ENCODE measurements around the gene HOXB5. TPM values are rescaled to one million over a fixed set of nuclear protein-coding genes. Genes with fewer than 3 reads are reported as not detected.

Gene HOXB5
- total RNA-seq, 1 experiment from 2014 or later = 5.9 TPM

DNA sequence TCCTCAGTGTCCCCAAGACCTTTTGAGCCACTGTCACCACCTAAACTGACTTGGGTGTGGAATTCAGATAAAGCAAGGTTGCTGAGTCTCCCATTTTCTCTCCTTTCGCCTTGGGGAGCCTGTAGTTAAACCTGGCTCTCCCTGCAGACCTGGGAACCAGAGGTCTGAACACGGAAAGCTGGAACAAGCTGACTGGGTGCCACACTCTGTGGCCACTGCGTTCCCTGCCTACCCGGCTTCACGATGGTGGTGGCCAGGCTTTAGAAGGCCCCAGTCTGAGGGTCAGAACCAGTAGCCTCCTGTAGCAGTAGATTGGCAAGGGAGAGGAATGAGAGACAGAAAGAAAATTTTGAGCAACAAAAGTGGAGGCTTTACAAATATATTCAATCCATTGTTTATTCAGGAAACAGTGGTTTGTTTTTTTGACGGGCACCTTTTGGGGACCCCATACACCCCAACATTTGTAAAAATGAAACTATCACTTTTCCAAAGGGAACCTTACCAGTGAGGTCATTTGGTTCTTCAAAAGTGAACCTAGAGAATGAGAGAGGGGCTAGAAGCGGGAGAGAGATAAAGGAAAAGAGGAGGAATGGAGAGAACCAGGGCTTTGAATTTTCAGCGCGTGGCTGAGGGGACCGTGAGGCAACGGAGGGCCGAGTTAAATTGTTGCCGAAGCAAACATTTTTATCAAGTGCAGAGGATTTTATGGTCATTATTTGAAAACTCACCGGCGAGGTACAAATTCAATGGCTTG is 23.3 kb upstream of the HOXB5 start:
- Histone ChIP-seq H3K36me3 (ENCODE audit: insufficient read depth, low read length, poor library complexity, severe bottlenecking) (no peaks in the 10 kb centered on the region), H3K9me3 (ENCODE audit: low read depth, low read length, poor library complexity, severe bottlenecking) (no peaks in the 10 kb centered on the region), H3K4me3 (ENCODE audit: low read depth, low read length, poor library complexity, severe bottlenecking) (no peak overlapping the region), H3K27ac (ENCODE audit: low read depth, low read length, poor library complexity, severe bottlenecking) (no peak overlapping the region), H3K4me1 (ENCODE audit: insufficient read depth, low read length, poor library complexity, severe bottlenecking) (peaks cover 19% of the 10 kb centered on the region), H3K27me3 (replicated peaks; ENCODE audit: insufficient read depth, low read depth, low read length, poor library complexity) (no peaks in the 10 kb centered on the region)
- ChIA-PET CTCF (interaction anchor here (0.6 kb wide), 1 partner anchor 12 kb away, joined by 3 read pairs; the partner anchor contains the start of gene HOXB6), POLR2A (ENCODE audit: low non-redundant PET) (no interaction called here)
- intact Hi-C loops (cut with micrococcal nuclease; ENCODE audit: unreplicated experiment) = loop anchor here (5.0 kb wide), 3 partner anchors 280 to 465 kb away; no protein-coding TSS in a partner anchor
- no peak for DNase-seq (ENCODE audit: low spot score)
- TF ChIP-seq EZH2 (IDR thresholded peaks at IDR 0.05; ENCODE audit: borderline replicate concordance, low read depth, low read length, poor library complexity, severe bottlenecking) = no peak
- TF ChIP-seq, protein P1, sequence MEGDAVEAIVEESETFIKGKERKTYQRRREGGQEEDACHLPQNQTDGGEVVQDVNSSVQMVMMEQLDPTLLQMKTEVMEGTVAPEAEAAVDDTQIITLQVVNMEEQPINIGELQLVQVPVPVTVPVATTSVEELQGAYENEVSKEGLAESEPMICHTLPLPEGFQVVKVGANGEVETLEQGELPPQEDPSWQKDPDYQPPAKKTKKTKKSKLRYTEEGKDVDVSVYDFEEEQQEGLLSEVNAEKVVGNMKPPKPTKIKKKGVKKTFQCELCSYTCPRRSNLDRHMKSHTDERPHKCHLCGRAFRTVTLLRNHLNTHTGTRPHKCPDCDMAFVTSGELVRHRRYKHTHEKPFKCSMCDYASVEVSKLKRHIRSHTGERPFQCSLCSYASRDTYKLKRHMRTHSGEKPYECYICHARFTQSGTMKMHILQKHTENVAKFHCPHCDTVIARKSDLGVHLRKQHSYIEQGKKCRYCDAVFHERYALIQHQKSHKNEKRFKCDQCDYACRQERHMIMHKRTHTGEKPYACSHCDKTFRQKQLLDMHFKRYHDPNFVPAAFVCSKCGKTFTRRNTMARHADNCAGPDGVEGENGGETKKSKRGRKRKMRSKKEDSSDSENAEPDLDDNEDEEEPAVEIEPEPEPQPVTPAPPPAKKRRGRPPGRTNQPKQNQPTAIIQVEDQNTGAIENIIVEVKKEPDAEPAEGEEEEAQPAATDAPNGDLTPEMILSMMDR (conservative IDR thresholded peaks at IDR 0.05; ENCODE audit: low read depth, low read length) = no peak
- BruUV-seq (replicated peaks) = no TSS peak

- no peak for DNase-seq (ENCODE audit: low spot score)
- ChIA-PET POLR2A (ENCODE audit: low non-redundant PET) (no interaction called here), CTCF (interaction anchor here (0.5 to 1.0 kb wide), 2 partner anchors 20 to 279 kb away, joined by 3 read pairs; no protein-coding TSS in a partner anchor)
- Histone ChIP-seq H3K4me3 (ENCODE audit: low read depth, low read length, poor library complexity, severe bottlenecking) (peak overlapping the region; percentile 87), H3K4me1 (ENCODE audit: insufficient read depth, low read length, poor library complexity, severe bottlenecking) (peaks cover 22% of the 10 kb centered on the region), H3K9me3 (ENCODE audit: low read depth, low read length, poor library complexity, severe bottlenecking) (no peaks in the 10 kb centered on the region), H3K36me3 (ENCODE audit: insufficient read depth, low read length, poor library complexity, severe bottlenecking) (no peaks in the 10 kb centered on the region), H3K27ac (ENCODE audit: low read depth, low read length, poor library complexity, severe bottlenecking) (no peak overlapping the region), H3K27me3 (replicated peaks; ENCODE audit: insufficient read depth, low read depth, low read length, poor library complexity) (no peaks in the 10 kb centered on the region)
- intact Hi-C loops (cut with micrococcal nuclease; ENCODE audit: unreplicated experiment) = loop anchor here (5.0 kb wide), 3 partner anchors 279 to 464 kb away; no protein-coding TSS in a partner anchor
- TF ChIP-seq, protein P1 (conservative IDR thresholded peaks at IDR 0.05; ENCODE audit: low read depth, low read length) = no peak
- no peak for TF ChIP-seq EZH2 (IDR thresholded peaks at IDR 0.05; ENCODE audit: borderline replicate concordance, low read depth, low read length, poor library complexity, severe bottlenecking)
- BruUV-seq (replicated peaks) = no TSS peak
These were observed 22.6 kb upstream of the HOXB5 start for GRCh38 chr17:48615963-48616716.

DNA sequence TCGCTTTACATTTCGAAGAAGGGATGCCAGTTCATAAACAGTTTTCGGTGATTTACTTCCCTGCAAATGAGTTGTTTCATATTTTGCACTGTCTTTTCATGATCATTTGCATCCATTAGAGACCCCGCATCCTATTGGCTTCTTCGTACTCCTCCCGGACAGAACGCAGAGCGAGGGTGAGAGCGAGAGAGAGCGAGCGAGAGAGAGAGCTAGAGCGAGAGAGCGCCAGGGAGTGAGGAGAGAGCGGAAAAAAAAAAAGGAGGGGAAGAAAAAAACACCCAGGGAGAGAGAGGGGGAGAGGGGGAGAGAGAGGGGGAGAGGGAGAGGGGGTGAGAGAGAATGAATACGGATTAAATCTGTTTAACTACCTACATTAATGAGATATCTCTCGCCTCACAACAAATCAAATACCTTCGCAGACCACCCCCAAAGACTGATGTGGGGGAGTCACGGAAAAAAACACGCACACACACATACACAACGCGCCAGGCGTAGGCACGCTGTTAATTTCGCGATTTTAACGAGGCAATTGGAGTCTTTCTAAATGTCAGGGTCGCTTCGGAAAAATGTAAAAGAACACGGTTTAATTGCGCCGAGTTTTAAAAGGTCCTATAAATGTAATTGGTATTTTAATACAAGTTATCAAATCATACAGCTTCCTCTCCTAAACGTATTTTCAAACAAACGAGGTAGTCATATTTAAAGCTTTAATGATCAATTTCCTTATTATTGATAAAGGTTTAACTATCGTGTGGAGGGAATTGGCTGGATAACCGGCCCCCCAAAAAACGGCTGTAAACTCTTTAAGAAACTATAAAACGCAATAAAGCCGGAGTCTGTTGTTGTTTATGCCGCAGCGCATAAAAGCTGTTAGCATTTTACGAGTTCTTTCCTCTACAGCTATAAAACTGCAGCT is 21.7 kb upstream of the HOXB5 start, which contains the start of gene HOXB8:
Gene HOXB8, minus strand, starts transcription at position 246 of the 916 bp plus-strand sequence. CDS start 588 bp downstream, outside the sequence.
- peak within 1 kb of the TSS; percentile 87 for H3K4me3 ChIP-seq (ENCODE audit: low read depth, low read length, poor library complexity, severe bottlenecking)
- BruUV-seq (replicated peaks) = no TSS peak
- no peak for TF ChIP-seq EZH2 (IDR thresholded peaks at IDR 0.05; ENCODE audit: borderline replicate concordance, low read depth, low read length, poor library complexity, severe bottlenecking)
- TF ChIP-seq, protein P1 (conservative IDR thresholded peaks at IDR 0.05; ENCODE audit: low read depth, low read length) = no peak
- H3K36me3 ChIP-seq (ENCODE audit: insufficient read depth, low read length, poor library complexity, severe bottlenecking) = no peaks in the 10 kb centered on the region
- ChIA-PET POLR2A (ENCODE audit: low non-redundant PET) (interaction anchor here (0.5 to 0.6 kb wide), 5 partner anchors 16 to 561 kb away, joined by 3 to 16 read pairs (median 6); no protein-coding TSS in a partner anchor), CTCF (interaction anchor here (0.6 to 1.5 kb wide), 8 partner anchors 10 to 518 kb away, joined by 3 to 10 read pairs (median 4); partner anchors contain the start of gene HOXB9)
- intact Hi-C loops (cut with micrococcal nuclease; ENCODE audit: unreplicated experiment) = loop anchor here (5.0 kb wide), 3 partner anchors 278 to 463 kb away; no protein-coding TSS in a partner anchor
- H3K27me3 ChIP-seq (replicated peaks; ENCODE audit: insufficient read depth, low read depth, low read length, poor library complexity) = no peaks in the 10 kb centered on the region
- peak within 1 kb of the TSS; percentile 96 for H3K27ac ChIP-seq (ENCODE audit: low read depth, low read length, poor library complexity, severe bottlenecking)
- DNase-seq (ENCODE audit: low spot score) = peak; percentile 86
- peaks cover 22% of the 10 kb centered on the region for H3K4me1 ChIP-seq (ENCODE audit: insufficient read depth, low read length, poor library complexity, severe bottlenecking)
- H3K9me3 ChIP-seq (ENCODE audit: low read depth, low read length, poor library complexity, severe bottlenecking) = no peaks in the 10 kb centered on the region
